ENCODE data around the gene ATP1A1. TPM values are rescaled to one million over a fixed set of nuclear protein-coding genes. Genes with fewer than 3 reads are reported as not detected.

The ATP1A1 gene
- total RNA-seq, 2 donors from 2014 or later, result 718 to 936 TPM

DNA sequence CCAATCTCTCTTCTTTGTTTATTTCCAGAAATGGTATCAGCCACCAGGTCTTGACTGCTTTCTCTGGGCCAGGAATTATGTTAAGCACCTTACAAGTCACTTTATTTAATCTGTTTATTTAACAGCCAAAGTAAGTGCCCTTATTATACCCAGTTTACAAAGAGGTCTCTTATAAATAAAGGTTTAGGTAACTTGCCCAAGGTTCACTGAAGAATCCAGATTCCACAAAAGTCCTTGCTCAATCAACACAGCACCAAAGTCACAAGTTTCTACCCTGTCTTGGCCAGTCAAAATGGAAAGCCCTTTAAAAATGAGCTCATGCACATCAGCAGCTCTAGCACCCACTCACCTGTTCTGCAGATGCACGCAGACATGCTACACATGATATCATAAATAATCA lies 28.0 kb upstream of the ATP1A1 start:
- H3K9ac ChIP-seq (ENCODE audit: low read depth in 2 of 2, low read length in 2 of 2), result no peak overlapping the region
- H3K4me3 ChIP-seq, result no peak overlapping the region
- no peaks in the 10 kb centered on the region for H3K4me1 ChIP-seq
- no peak for TF ChIP-seq CTCF (IDR thresholded peaks at IDR 0.05)
- DNase-seq, result no peak
- no peaks in the 10 kb centered on the region for H3K27me3 ChIP-seq
- H3K9me3 ChIP-seq, result no peaks in the 10 kb centered on the region
- no peaks in the 10 kb centered on the region for H3K36me3 ChIP-seq
- intact Hi-C loops (cut with DNase I), result no loop called here
- H3K27ac ChIP-seq, result no peak overlapping the region

DNA sequence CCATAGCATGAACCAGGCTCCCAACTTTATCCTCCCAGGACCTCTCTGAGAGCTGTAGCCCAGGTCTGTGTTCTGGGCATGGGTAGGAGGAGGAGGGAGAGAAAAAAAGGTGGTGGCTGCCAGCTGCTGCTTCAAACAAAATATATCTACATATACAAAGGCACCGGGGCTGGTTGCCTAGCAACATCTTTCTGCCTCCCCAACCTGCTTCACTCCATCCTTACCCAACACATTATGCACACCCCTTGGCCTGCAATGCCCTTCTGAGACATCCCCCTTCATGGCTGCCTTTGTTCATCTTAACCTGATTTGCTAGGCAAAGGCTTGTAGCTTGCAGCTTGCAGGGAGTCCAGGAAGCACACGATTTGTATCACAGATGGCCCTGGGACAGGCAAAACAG lies 27.2 kb upstream of the ATP1A1 start:
- H3K27ac ChIP-seq, result no peak overlapping the region
- H3K9me3 ChIP-seq, result no peaks in the 10 kb centered on the region
- TF ChIP-seq CTCF (IDR thresholded peaks at IDR 0.05), result no peak
- intact Hi-C loops (cut with DNase I), result no loop called here
- H3K9ac ChIP-seq (ENCODE audit: low read depth in 2 of 2, low read length in 2 of 2), result no peak overlapping the region
- no peaks in the 10 kb centered on the region for H3K36me3 ChIP-seq
- DNase-seq, result no peak
- no peak overlapping the region for H3K4me3 ChIP-seq
- H3K4me1 ChIP-seq, result no peaks in the 10 kb centered on the region
- H3K27me3 ChIP-seq, result no peaks in the 10 kb centered on the region

GRCh38 chr1:116346943-116347673 lies 25.9 kb upstream of the ATP1A1 start:
- intact Hi-C loops (cut with DNase I), result no loop called here
- H3K4me1 ChIP-seq, result no peaks in the 10 kb centered on the region
- H3K9ac ChIP-seq (ENCODE audit: low read depth in 2 of 2, low read length in 2 of 2), result no peak overlapping the region
- DNase-seq, result no peak
- no peak overlapping the region for H3K27ac ChIP-seq
- H3K9me3 ChIP-seq, result no peaks in the 10 kb centered on the region
- TF ChIP-seq CTCF (IDR thresholded peaks at IDR 0.05), result no peak
- no peaks in the 10 kb centered on the region for H3K27me3 ChIP-seq
- H3K4me3 ChIP-seq, result no peak overlapping the region
- no peaks in the 10 kb centered on the region for H3K36me3 ChIP-seq

- no peaks in the 10 kb centered on the region for H3K9me3 ChIP-seq
- intact Hi-C loops (cut with DNase I), result no loop called here
- H3K9ac ChIP-seq (ENCODE audit: low read depth in 2 of 2, low read length in 2 of 2), result no peak overlapping the region
- TF ChIP-seq CTCF (IDR thresholded peaks at IDR 0.05), result no peak
- no peaks in the 10 kb centered on the region for H3K27me3 ChIP-seq
- H3K27ac ChIP-seq, result no peak overlapping the region
- no peak for DNase-seq
- H3K4me1 ChIP-seq, result no peaks in the 10 kb centered on the region
- H3K36me3 ChIP-seq, result no peaks in the 10 kb centered on the region
- no peak overlapping the region for H3K4me3 ChIP-seq
Observed at GRCh38 chr1:116347696-116348095, 25.3 kb upstream of the ATP1A1 start.

- H3K4me1 ChIP-seq, result no peaks in the 10 kb centered on the region
- no peak overlapping the region for H3K4me3 ChIP-seq
- no peaks in the 10 kb centered on the region for H3K27me3 ChIP-seq
- H3K9ac ChIP-seq (ENCODE audit: low read depth in 2 of 2, low read length in 2 of 2), result no peak overlapping the region
- intact Hi-C loops (cut with DNase I), result no loop called here
- DNase-seq, result no peak
- no peaks in the 10 kb centered on the region for H3K9me3 ChIP-seq
- H3K27ac ChIP-seq, result no peak overlapping the region
- H3K36me3 ChIP-seq, result no peaks in the 10 kb centered on the region
- no peak for TF ChIP-seq CTCF (IDR thresholded peaks at IDR 0.05)
Observed at GRCh38 chr1:116350097-116350645, 22.9 kb upstream of the ATP1A1 start.
